ENCODE measurements around the gene MAD2L2.

Gene MAD2L2

DNA sequence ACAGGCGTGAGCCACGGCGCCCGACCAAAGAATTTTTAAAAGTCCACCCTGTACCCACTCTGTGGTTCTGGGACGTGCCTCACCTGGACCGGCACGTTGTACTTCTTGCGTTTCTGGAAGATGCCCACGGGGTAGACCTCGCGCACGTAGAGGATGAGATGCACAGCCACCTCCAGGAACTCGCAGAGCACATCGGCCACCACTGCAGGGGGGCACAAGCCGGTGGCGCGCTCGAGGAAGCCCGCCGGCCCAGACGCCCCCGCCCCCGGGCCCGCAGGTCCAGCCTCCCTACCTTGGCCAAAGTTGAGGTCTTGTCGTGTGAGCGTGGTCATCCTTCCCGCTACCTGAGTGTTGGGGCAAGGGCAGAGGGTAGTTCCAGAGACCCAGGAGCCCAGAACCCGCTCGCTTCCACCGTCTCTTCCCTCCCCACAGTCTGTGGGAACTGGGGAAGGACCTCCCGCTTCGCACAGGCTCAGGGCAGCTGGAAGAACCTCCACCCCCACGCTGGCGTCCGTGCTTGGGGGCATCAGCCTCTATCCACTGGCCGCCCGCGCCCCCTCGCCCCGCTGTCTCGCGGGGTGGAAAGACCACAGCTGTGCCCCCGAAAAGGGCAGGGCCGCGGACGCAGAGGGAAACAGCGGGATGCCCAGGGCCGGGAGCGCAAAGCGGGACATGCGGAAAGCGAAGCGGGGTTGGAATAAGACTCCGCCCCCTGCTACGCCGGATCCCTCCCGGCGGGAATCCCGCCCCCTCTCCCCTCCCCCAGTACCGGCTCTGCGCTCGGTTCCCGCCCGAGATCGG is 478 bp downstream of the MAD2L2 start:
- no peak for DNase-seq

DNA sequence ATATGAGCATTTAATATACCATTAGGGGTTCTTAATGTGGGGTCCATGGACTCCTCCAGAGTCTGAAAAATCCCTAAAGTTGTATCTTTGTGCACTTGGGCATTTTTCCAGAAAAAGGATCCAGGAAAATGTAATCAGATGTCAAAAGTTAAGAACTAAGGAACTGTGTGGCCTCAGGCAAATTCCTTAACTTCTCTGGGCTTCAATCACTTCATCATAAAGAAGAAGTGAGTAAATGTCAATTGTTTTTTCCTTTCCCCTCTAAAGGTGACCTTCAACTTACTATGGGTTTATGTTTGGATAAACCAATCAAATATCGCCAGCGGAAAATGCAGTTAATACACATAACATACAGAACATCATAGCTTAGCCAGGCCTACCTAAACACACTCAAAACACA is 2.5 kb downstream of the MAD2L2 start:
- no peak for DNase-seq

GRCh38 chr1:11676386-11677103 is 4.4 kb downstream of the MAD2L2 start:
- DNase-seq, result no peak

DNA sequence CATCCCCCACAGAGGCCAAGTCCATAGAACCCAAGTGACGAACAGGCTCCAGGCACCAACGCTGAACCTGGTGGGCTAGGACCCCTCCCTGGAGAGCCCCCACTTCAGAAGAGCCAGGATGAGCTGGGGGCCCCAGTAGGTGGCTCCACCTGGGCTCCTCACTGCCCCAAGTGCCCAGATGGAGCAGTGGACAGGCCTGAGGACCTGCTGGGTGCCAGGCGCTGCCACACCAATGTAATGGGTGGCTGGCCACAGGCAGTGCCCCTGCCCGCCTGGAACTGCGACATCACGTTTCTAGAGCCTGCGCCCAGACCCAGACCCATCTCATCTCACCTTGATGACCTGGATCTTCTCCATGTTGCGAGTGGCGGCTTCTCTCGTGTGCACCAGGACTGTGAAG is 5.6 kb downstream of the MAD2L2 start:
- no peak for DNase-seq

- DNase-seq, result no peak
Measured at GRCh38 chr1:11674488-11674887, 6.5 kb downstream of the MAD2L2 start.

DNA sequence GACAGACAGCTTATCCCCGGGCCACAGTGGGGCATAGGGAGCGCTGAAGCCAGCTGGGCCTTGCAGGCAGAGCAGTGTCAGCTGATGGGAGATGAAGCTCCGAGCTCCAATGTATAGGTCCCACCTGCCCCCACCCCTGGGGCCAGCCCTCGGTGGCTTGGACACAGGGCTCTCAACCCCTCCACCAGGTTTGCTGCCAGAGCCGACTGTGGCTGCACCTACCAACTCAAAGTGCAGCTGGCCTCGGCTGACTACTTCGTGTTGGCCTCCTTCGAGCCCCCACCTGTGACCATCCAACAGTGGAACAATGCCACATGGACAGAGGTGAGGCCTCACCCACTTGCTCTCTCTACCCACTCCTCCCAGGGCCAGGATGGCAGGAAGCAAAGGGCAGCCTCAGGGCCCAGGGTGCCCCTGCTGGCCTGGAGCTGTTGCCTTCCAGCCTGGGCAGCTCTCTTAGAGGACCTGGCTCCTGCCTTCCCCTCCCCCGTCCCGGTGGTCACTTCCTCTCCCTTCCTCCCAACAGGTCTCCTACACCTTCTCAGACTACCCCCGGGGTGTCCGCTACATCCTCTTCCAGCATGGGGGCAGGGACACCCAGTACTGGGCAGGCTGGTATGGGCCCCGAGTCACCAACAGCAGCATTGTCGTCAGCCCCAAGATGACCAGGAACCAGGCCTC is 7.7 kb downstream of the MAD2L2 start:
- DNase-seq, result no peak

GRCh38 chr1:11671544-11672286 is 9.2 kb downstream of the MAD2L2 start:
- no peak for DNase-seq

DNA sequence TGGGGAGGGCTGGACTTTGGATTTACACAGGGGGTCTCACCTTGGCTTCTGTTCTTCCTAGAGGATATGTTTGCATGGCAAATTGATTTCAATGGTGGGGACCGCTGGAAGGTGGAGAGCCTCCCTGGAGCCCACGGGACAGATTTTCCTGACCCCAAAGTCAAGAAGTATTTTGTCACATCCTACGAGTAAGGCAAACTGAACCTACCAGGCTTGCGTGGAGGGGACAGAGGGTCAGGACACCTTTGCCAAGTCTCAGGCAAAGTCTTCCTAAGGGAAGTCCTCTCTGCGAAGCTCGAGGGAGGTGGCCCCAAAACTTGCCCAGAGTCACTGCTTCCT is 9.8 kb downstream of the MAD2L2 start:
- no peak for DNase-seq

DNA sequence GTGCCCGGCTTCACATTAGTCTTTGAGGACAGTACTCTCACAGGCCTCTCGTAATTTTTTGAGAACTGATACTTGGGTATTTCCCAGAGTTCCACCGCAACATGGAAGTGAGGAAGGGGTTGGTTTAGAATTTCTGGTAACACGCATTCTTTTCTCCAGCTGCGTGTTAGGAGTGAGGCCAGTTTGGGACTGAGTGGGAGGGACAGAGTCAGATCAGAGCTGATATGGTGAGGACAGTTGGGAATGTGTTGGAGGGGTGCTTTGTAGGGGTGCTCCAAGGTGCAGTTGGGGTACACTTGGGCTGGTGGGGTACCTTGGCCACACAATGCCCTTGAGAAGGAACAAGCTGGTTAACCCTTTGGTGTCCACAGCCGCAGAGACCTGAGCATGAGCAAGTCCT is 10.2 kb downstream of the MAD2L2 start:
- no peak for DNase-seq

DNA sequence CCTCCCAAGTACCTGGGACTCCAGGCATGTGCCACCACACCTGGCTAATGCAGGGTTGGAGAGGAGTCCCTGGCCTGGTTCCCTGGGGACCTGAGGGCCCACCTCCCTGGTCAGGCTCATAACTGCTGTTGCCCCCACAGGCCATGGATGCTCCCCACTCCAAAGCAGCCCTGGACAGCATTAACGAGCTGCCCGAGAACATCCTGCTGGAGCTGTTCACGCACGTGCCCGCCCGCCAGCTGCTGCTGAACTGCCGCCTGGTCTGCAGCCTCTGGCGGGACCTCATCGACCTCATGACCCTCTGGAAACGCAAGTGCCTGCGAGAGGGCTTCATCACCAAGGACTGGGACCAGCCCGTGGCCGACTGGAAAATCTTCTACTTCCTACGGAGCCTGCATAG is 12.4 kb downstream of the MAD2L2 start:
- DNase-seq, result no peak

DNA sequence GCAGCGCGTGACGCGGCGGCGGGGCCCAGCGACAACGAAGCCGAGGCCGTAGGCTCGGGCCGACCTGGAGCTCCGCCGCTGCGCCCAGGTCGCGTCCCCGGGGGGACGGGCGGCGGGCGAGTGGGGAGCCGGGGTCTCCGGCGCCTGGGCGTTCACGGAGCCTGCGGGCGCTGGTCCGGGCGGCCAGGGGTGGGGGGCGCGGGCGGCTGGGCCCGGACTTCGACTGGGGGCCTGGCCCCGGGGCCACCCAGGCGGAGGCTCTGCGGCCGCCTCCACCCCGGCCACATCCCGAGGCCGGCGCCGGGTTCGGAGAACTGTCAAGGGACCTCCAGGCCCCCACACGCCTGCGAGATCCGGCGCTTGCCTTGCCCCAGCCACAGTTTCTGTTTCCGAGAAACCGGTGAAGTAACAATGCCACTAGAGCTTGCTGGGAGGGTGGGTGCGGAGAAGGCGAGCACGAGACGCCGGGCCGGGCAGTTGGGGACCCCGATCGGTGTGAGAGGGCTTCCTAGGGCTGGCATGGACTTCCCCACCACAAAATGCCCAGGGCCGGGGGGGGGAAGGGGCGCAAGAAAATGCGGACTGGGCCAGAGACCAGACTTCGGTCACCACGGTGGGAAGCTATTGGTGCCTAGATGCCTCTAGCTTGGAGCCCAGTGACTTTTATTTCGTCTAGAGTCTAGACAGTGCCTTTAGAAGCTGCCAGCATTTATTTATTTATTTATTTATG is 16.4 kb downstream of the MAD2L2 start:
- no peak for DNase-seq

DNA sequence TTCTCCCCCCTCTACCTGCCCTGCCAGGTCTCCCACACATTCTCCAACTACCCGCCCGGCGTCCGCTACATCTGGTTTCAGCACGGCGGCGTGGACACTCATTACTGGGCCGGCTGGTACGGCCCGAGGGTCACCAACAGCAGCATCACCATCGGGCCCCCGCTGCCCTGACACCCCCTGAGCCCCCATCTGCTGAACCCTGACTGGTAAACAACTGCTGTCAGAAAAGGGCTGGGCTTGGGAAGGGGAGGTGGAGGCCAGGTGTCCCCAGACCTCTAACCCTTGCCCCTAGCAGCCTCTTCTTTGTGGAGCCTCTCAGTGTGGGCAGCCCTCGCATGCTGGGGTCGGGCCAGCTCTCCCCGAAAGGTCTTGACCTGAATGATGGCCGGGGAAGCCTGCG is 19.8 kb downstream of the MAD2L2 start:
- DNase-seq, result no peak

DNA sequence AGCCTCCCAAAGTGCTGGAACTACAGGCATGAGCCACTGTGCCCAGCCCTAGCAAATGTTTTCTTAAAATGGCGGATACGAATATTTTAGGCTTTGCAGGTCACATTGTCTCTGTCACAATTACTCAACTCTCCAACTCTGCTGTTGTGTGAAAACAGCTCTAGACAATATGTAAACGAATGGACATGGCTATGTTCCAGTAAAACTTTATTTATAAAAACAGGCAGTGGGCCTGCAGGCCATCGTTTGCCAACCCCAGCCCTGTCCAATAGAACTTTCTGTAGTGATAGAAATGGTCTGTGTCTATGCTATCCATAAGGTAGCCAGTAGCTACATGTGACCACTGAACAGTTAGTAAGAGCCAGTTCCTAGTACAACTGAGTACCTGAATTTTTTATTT is 21.2 kb downstream of the MAD2L2 start:
- no peak for DNase-seq

DNA sequence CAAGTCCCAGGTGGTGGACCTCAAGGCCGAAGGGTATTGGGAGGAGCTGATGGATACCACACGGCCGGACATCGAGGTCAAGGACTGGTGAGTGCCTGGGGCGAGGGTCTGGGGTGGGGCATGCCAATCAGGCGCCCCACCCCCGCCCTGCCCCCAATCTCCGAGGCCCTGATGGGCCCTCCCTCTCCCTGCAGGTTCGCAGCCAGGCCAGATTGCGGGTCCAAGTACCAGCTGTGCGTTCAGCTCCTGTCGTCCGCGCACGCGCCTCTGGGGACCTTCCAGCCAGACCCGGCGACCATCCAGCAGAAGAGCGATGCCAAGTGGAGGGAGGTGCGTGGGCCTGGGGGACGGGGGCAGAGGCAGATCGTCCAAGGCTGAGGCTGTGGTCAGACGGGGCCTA is 22.4 kb downstream of the MAD2L2 start:
- DNase-seq, result no peak

- no peak for DNase-seq
Measured at GRCh38 chr1:11657654-11658053, 23.3 kb downstream of the MAD2L2 start.

- DNase-seq, result no peak
Measured at GRCh38 chr1:11654939-11655808, 25.8 kb downstream of the MAD2L2 start.

DNA sequence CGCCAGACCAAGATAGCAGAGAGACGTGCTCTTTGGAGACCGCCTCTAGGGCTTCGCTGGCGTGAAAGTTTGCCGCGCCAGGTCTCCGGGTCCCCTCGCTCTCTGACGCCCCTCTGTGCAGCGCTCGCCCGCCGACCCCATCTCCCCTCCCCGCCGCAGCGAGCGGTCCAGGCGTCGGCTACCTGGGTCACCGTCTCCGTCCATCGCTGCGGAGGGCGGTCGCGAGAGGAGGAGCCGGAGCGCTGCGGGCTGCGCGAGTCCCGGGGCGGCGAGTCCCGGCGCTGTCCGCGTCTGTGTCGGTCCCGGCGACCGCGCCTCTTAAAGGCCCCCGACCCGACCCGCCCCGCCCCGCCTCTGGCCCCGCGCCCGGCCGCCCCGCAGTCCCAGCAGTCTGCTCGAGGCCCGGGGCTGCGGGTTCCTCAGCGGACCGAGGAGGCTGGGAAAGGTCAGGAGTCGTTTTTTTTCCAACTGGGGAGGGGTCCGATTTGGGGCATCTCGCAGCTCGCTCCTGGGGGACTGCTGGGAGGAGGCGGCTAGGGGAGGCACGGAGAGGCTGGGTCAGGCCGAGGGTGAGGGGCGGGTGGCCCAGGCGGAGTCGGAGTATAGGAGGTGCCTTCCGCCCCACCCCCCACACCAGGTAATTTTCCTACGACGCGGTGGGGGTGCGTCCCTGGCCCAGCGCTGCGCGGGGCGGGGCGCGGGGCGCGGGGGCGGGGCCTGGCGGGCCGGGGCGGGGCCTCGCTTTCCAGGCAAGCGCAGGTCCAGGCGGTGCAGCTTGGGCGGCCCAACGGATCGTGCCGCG is 26.6 kb downstream of the MAD2L2 start, which contains the start of the genes FBXO2 and FBXO44:
TSS of gene FBXO2 (minus strand) at position 293 of the 802 bp plus-strand sequence. CDS start at position 204, 89 bp downstream.
TSS of gene FBXO44 (plus strand) at position 741 of the 802 bp plus-strand sequence. CDS start 959 bp downstream, outside the sequence.
- DNase-seq, result no peak

- DNase-seq, result no peak
Measured at GRCh38 chr1:11653861-11654136, 27.1 kb downstream of the MAD2L2 start.

- no peak for DNase-seq
Measured at GRCh38 chr1:11653101-11653860, 27.7 kb downstream of the MAD2L2 start.

DNA sequence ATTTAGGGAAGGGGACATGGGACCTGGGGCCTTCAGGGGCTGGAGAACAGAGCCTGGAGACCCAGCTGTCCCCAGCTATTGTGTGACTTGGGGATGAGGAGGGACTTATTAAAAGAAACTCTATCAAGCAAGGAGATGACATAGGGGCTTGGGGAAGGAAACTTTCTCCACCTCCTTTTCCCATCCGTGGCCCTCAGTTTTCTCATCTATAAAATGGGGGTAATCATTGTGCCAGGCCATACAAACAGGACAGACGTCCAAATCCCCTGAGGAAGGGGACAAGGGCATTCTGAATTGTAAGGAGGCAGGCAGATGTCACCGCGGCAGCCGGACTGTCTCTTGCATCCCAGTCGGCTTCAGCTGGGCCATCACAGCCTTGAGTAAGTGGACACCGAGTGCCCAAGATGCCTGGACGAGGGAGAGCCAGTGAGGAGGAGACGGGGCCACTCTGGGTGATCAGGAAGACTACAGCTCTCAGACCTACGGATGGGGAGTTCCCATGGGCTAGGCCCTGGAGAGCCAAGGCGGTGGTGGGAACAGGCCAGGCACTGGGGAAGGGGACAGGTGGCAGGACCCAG is 28.7 kb downstream of the MAD2L2 start:
- no peak for DNase-seq
